HepG2 (cell line): ENCODE results near the gene CD6. TPM values are rescaled to one million over a fixed set of nuclear protein-coding genes. Genes with fewer than 3 reads are reported as not detected.
A peak's percentile ranks its signal among the peaks of the same experiment; 100 is the strongest.

Source experiments
- ATAC-seq: fragments of 200-7000 bp; cut with Tn5 transposase; 3 replicates; pipeline ENCODE4 v1.9.1; 2020; ENCODE audit warnings: mild to moderate bottlenecking, moderate library complexity
- BruUV-seq: library from RNA; stranded (reverse); fragments of 400-500 nt; replicated peaks from 2 replicates; lab custom pipeline; 2021; lab: Mats Ljungman, UMichigan
- CTCF ChIA-PET: fragments of 300-600 bp; formaldehyde crosslinking; extraction: SDS; loops from one replicate; lab custom pipeline; 2021; ENCODE audit warnings: low total read pairs, inconsistent platforms, low intra/inter-chr PET ratio; lab: Yijun Ruan, JAX
- POLR2A ChIA-PET: fragments of 350-600 bp; sonication (Branson Sonifier 250); formaldehyde crosslinking; loops from one replicate; lab custom pipeline; 2020; ENCODE audit warnings: antibody characterized with exemption, inconsistent platforms; lab: Yijun Ruan, JAX
- DNase-seq: peaks from one replicate; pipeline ENCODE4 v3.0.0-alpha.2; 2015; ENCODE audit warnings: low spot score
- FAIRE-seq: peaks from 3 replicates; lab custom pipeline; 2011; peaks lifted over from hg19 to GRCh38; lab: Jason Lieb, UNC
- H2AFZ ChIP-seq: one replicate; pipeline ENCODE4 v1.6.1; 2011; ENCODE audit warnings: low read length, inconsistent platforms
- H3K27ac ChIP-seq: fragments of 300-600 bp; 3 replicates; pipeline ENCODE4 v1.8.0; 2011; ENCODE audit warnings: mixed run types, mild to moderate bottlenecking, mixed read lengths, low read length, inconsistent platforms; ENCODE audit not compliant: insufficient read depth; ENCODE audit errors: extremely low read length
- H3K27me3 ChIP-seq, 2 experiments: fragments of 200-600 bp in 1 of 2; 2 replicates in 1 of 2; 3 replicates in 1 of 2; pipeline versions ENCODE4 v1.6.0 to v1.8.0; 2011; ENCODE audit warnings: low read length in 2 of 2, mild to moderate bottlenecking in 2 of 2, moderate library complexity in 2 of 2, inconsistent platforms in 1 of 2; ENCODE audit not compliant: insufficient read depth in 2 of 2, control insufficient read depth in 1 of 2
- H3K36me3 ChIP-seq, 2 experiments: fragments of 200-600 bp in 1 of 2; replicated peaks in 1 of 2; 2 replicates in 1 of 2; 3 replicates in 1 of 2; pipeline versions ENCODE4 v1.5.1 to v1.8.0; 2011; ENCODE audit warnings: low read length in 2 of 2, inconsistent platforms in 1 of 2; ENCODE audit not compliant: insufficient read depth in 2 of 2, control insufficient read depth in 1 of 2
- H3K4me1 ChIP-seq: 2 replicates; pipeline ENCODE4 v1.5.1; 2012; ENCODE audit warnings: low read length, inconsistent platforms; ENCODE audit not compliant: insufficient read depth
- H3K4me2 ChIP-seq: 2 replicates; pipeline ENCODE4 v1.6.0; 2011; ENCODE audit warnings: low read depth, low read length, inconsistent platforms
- H3K4me3 ChIP-seq, 3 experiments: fragments of 200-600 bp in 1 of 3; sonication (generic), shearing (Covaris generic) in 1 of 3; replicated peaks in 1 of 3; 2 replicates each; pipeline ENCODE4 v1.5.1; 2011 to 2016; ENCODE audit warnings: low read length in 3 of 3, inconsistent platforms in 2 of 3, low read depth in 2 of 3, mild to moderate bottlenecking in 2 of 3, control low read depth in 1 of 3, mixed read lengths in 1 of 3; ENCODE audit not compliant: insufficient read depth in 1 of 3
- H3K79me2 ChIP-seq: one replicate; pipeline ENCODE4 v1.6.1; 2011; ENCODE audit warnings: low read length, inconsistent platforms; ENCODE audit not compliant: insufficient read depth
- H3K9ac ChIP-seq: 2 replicates; pipeline ENCODE4 v1.6.0; 2011; ENCODE audit warnings: mild to moderate bottlenecking, low read depth, low read length, inconsistent platforms; ENCODE audit not compliant: insufficient read depth
- H3K9me3 ChIP-seq: 2 replicates; pipeline ENCODE4 v1.5.1; 2012; ENCODE audit warnings: mild to moderate bottlenecking, low read length
- H4K20me1 ChIP-seq: 2 replicates; pipeline ENCODE4 v1.6.0; 2011; ENCODE audit warnings: inconsistent platforms, mild to moderate bottlenecking, low read length, moderate library complexity; ENCODE audit not compliant: insufficient read depth
- MLX ChIP-seq: IDR thresholded peaks from 2 replicates; pipeline ENCODE4 v1.6.1; 2016
- SP140L ChIP-seq: sonication (generic); formaldehyde crosslinking; IDR thresholded peaks from 2 replicates; pipeline ENCODE4 v1.4.0; 2020; ENCODE audit warnings: missing genetic modification reagents, borderline replicate concordance
- YY1 ChIP-seq: IDR thresholded peaks from 2 replicates; pipeline ENCODE4 v1.6.1; 2011; ENCODE audit warnings: low read length, low read depth, moderate library complexity, mild to moderate bottlenecking; ENCODE audit not compliant: insufficient read depth, insufficient replicate concordance
- ZMAT5 ChIP-seq: sonication (generic); formaldehyde crosslinking; IDR thresholded peaks from 2 replicates; pipeline ENCODE4 v1.5.0; 2020; ENCODE audit warnings: mild to moderate bottlenecking, low read depth, missing genetic modification reagents, borderline replicate concordance
- ZNF33A ChIP-seq: sonication (generic); formaldehyde crosslinking; IDR thresholded peaks from 2 replicates; pipeline ENCODE4 v1.5.1; 2020; ENCODE audit warnings: missing genetic modification reagents, mild to moderate bottlenecking, moderate library complexity, borderline replicate concordance
- ZNF607 ChIP-seq: sonication (generic); formaldehyde crosslinking; IDR thresholded peaks from 2 replicates; pipeline ENCODE4 v1.5.1; 2020; ENCODE audit warnings: missing genetic modification reagents, mild to moderate bottlenecking, borderline replicate concordance
- ZNF670 ChIP-seq: sonication (generic); formaldehyde crosslinking; IDR thresholded peaks from 2 replicates; pipeline ENCODE4 v1.8.0; 2022; ENCODE audit warnings: mild to moderate bottlenecking, missing genetic modification reagents, borderline replicate concordance
- ZNF768 ChIP-seq: sonication (generic); formaldehyde crosslinking; IDR thresholded peaks from 2 replicates; pipeline ENCODE4 v1.4.0; 2020; ENCODE audit warnings: missing genetic modification reagents
- ZNF800 ChIP-seq: sonication (generic); formaldehyde crosslinking; IDR thresholded peaks from 2 replicates; pipeline ENCODE4 v1.4.0; 2020; ENCODE audit warnings: missing genetic modification reagents
- WGBS: methylation state at CpG from one replicate; pipeline ENCODE4 v1.1.6; 2017; ENCODE audit warnings: low lambda C conversion rate; 5-methylcytosine and 5-hydroxymethylcytosine counted together
- in situ Hi-C: cut with HindIII; loops from 2 replicates; pipeline ENCODE4 v1.10.0; 2017; ENCODE audit warnings: low pct_unique_long_range_greater_than_20kb; ENCODE audit not compliant: extremely low pct_ligation_motif_present
- intact Hi-C: fragments of 100-400 bp; cut with micrococcal nuclease; formaldehyde crosslinking; loops from one replicate; pipeline ENCODE4 v1.10.0; 2022; ENCODE audit not compliant: unreplicated experiment
- polyA plus RNA-seq, 8 experiments: library from polyadenylated mRNA; depleted of rRNA in 3 of 8; stranded (reverse) in 7 of 8; unstranded in 1 of 8; fragments of >200 nt; fragmentation: Illumina TruSeq in 4 of 8; extraction: Trizol in 4 of 8; gene quantifications; 2 replicates each; pipeline versions ENCODE4 v1.2.1 to v1.2.3, GENCODE V29; 2011 to 2016; ENCODE audit warnings: low read depth in 4 of 8, missing spikeins in 1 of 8, mixed read lengths in 1 of 8; ENCODE audit not compliant: insufficient read depth in 1 of 8
- total RNA-seq, 5 experiments: library from RNA; depleted of rRNA; stranded (reverse); fragments of >200 nt; fragmentation: Illumina TruSeq; extraction: Trizol; gene quantifications; 2 replicates each; pipeline ENCODE4 v1.2.3, GENCODE V29; 2016; ENCODE audit warnings: low read depth in 1 of 5

The CD6 gene
- total and polyA plus RNA-seq, 2 of the 13 experiments (the other 11 are each of a cell fraction or from before 2014, with no cell fraction given): not detected

DNA sequence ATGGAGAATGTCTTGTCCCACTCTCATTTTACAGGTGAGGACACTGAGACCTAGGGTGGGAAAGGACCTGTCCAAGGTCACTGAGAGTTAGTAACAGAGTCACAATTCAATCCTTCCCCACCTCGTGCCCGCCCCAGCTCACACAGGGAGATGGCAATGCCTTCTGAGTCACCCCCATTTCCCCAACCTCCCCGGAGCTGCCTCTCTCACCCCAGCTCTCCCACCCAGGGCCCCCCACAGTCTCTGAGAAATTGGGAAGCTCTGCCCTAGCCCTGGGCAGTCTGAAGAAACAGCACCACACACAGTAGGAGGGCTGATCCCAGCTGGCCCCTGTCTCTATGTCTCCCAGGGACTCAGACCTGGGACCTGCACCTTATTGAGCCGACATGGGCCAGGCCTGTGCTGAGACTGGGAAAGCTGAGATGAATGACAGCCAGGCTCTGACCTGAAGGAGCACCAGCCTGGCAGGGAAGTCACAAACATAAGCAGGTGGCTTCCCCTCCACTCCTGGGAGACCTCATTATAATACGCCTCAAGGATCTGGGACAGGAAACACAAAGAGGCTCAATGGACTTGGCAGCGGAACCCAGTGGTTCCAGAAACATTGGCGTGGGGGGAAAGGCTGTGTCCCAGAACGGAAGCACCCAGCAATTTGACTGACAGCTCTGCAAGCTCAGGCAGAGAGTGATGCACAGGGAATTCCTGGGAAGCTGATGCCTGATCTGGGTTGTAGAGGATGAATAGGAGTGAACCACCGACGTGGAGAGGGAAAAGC, 51.0 kb downstream of the CD6 start (continued):
- TF ChIP-seq ZNF33A (CRISPR knock-in tag) (no peak), ZNF670 (CRISPR knock-in tag) (no peak), SP140L (no peak)

- ATAC-seq: no peak
- no TSS peak for BruUV-seq
- H3K4me1 ChIP-seq: peaks cover 15% of the 10 kb centered on the region
- H2AFZ ChIP-seq: no peak overlapping the region
- intact Hi-C loops: no loop called here
- no peak for DNase-seq
- H3K27me3 ChIP-seq: peaks cover 2 to 86% of the 10 kb centered on the region in 2 experiments; a peak in 3 of 5 replicates
- no peaks in the 10 kb centered on the region for H3K36me3 ChIP-seq
- H4K20me1 ChIP-seq: no peaks in the 10 kb centered on the region
- H3K4me2 ChIP-seq: no peak overlapping the region
- H3K9me3 ChIP-seq: no peaks in the 10 kb centered on the region
- H3K79me2 ChIP-seq: no peaks in the 10 kb centered on the region
- in situ Hi-C loops: no loop called here
- H3K9ac ChIP-seq: no peak overlapping the region
- TF ChIP-seq MLX (CRISPR knock-in tag): no peak
- no peak for TF ChIP-seq YY1
- no peak for TF ChIP-seq ZMAT5 (CRISPR knock-in tag)
- peak; percentile 82 for TF ChIP-seq ZNF768 (CRISPR knock-in tag)
- no peak for TF ChIP-seq ZNF607
- no peak for TF ChIP-seq ZNF800 (CRISPR knock-in tag)
- WGBS: 30% methylated on average over 12 of the region's 18 CpGs
- ChIA-PET CTCF (no interaction called here), POLR2A (no interaction called here)
- H3K27ac ChIP-seq: no peak overlapping the region
- no peak overlapping the region for H3K4me3 ChIP-seq
- FAIRE-seq: no peak
These were observed 51.8 kb downstream of the CD6 start for GRCh38 chr11:61023086-61023965.
